Upper lobe of left lung (tissue), 6 donors: ENCODE data around the gene SORBS2. TPM values are rescaled to one million over a fixed set of nuclear protein-coding genes. Genes with fewer than 3 reads are reported as not detected.

Experiments
- ATAC-seq, 2 donors: fragments of 200-7000 bp; cut with Tn5 transposase; one replicate each; pipeline ENCODE4 v1.9.1; 2022; ENCODE audit warnings: mild to moderate bottlenecking in 2 of 2, moderate library complexity in 2 of 2; ENCODE audit not compliant: low FRiP score in 2 of 2
- DNase-seq, 2 donors: peaks; one replicate each; pipeline ENCODE4 v3.0.0-alpha.2; 2019 to 2020
- H3K27ac ChIP-seq, 4 donors: fragments of 200-600 bp; sonication (generic); one replicate each; pipeline ENCODE4 v1.5.1; 2016 to 2019
- H3K27me3 ChIP-seq, 4 donors: fragments of 200-600 bp; sonication (generic); one replicate each; pipeline ENCODE4 v1.5.1; 2017 to 2019
- H3K36me3 ChIP-seq, 4 donors: fragments of 200-600 bp; sonication (generic); one replicate each; pipeline ENCODE4 v1.5.1; 2016 to 2019
- H3K4me1 ChIP-seq, 4 donors: fragments of 200-600 bp; sonication (generic); one replicate each; pipeline ENCODE4 v1.5.1; 2018 to 2019
- H3K4me3 ChIP-seq, 4 donors: fragments of 200-600 bp; sonication (generic); one replicate each; pipeline ENCODE4 v1.5.1; 2017 to 2019; ENCODE audit warnings: mild to moderate bottlenecking in 2 of 4, moderate library complexity in 1 of 4
- H3K9me3 ChIP-seq, 4 donors: fragments of 200-600 bp; sonication (generic); one replicate each; pipeline ENCODE4 v1.5.1; 2018 to 2019
- EP300 ChIP-seq, 4 donors: sonication (generic); formaldehyde crosslinking; IDR thresholded peaks; one replicate each; pipeline ENCODE4 v1.5.1; 2017; ENCODE audit warnings: antibody characterized with exemption in 4 of 4, control low read depth in 2 of 4
- POLR2A ChIP-seq, 4 donors: fragments of 450-650 bp; IDR thresholded peaks; one replicate each; pipeline ENCODE4 v1.5.1; 2016 to 2017; ENCODE audit warnings: antibody characterized with exemption in 4 of 4, mild to moderate bottlenecking in 2 of 4
- POLR2AphosphoS5 ChIP-seq, 2 donors: sonication (generic); formaldehyde crosslinking; IDR thresholded peaks; one replicate each; pipeline ENCODE4 v1.5.1; 2017; ENCODE audit warnings: antibody characterized with exemption in 2 of 2
- WGBS, 2 donors: methylation state at CpG; one replicate each; pipeline ENCODE4 v1.1.5; 2017 to 2018; 5-methylcytosine and 5-hydroxymethylcytosine counted together
- total RNA-seq, 6 donors: library from RNA; depleted of rRNA in 4 of 6; stranded (reverse); fragments of >200 nt in 4 of 6; gene quantifications; one replicate each; pipeline versions ENCODE4 v1.1.0 to v1.2.1, GENCODE V29; 2016 to 2021
- TF ChIP-seq, protein P1 (sequence below), 6 experiments: fragments of 450-650 bp in 4 of 6; fragments of 200-600 bp in 2 of 6; sonication (generic) in 2 of 6; IDR thresholded peaks; one replicate each; pipeline ENCODE4 v1.5.1; 2016 to 2019; ENCODE audit warnings: antibody characterized with exemption in 6 of 6
- donor health status: DM: no; HTN: no; CAD: no; lungs with moderate emphysema.
- donor health status: DM: no; HTN: yes; CAD: no; lungs with severe emphysema.

The SORBS2 gene
- total RNA-seq, 6 donors from 2014 or later = 35.4 to 83.2 (median 58.1) TPM

DNA sequence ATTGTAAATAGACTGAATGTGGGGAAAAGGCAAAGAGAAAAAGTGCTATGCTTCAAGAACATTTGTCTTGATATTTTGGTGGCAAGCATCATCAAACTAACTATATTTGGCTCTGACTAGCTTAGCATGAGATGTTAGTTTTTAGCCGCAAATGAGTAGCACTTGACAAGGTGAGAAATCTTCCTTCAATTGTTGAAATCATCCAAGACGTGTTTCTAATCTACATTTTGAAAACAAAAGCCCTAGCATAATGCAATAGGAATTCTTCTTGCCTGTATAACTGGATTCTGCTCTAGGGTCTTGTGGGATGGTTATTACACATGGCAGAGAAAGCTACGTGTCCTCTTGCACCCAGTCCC is 92.5 kb downstream of the SORBS2 start:
- DNase-seq (no peak), ATAC-seq (no peak)
- Histone ChIP-seq H3K36me3 (no peaks in the 10 kb centered on the region), H3K9me3 (no peaks in the 10 kb centered on the region), H3K4me1 (peaks cover 31 to 54% (median 44%) of the 10 kb centered on the region in 4 donors), H3K27ac (peak overlapping the region in 2 of 4 donors; percentile 9 to 52), H3K4me3 (no peak overlapping the region), H3K27me3 (no peaks in the 10 kb centered on the region)
- 60 to 70% methylated on average over 3 of the region's 3 CpGs for WGBS, 2 donors
- TF ChIP-seq, protein P1, sequence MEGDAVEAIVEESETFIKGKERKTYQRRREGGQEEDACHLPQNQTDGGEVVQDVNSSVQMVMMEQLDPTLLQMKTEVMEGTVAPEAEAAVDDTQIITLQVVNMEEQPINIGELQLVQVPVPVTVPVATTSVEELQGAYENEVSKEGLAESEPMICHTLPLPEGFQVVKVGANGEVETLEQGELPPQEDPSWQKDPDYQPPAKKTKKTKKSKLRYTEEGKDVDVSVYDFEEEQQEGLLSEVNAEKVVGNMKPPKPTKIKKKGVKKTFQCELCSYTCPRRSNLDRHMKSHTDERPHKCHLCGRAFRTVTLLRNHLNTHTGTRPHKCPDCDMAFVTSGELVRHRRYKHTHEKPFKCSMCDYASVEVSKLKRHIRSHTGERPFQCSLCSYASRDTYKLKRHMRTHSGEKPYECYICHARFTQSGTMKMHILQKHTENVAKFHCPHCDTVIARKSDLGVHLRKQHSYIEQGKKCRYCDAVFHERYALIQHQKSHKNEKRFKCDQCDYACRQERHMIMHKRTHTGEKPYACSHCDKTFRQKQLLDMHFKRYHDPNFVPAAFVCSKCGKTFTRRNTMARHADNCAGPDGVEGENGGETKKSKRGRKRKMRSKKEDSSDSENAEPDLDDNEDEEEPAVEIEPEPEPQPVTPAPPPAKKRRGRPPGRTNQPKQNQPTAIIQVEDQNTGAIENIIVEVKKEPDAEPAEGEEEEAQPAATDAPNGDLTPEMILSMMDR (IDR thresholded peaks at IDR 0.05) = no peak
- TF ChIP-seq POLR2AphosphoS5 (IDR thresholded peaks at IDR 0.05) (no peak), EP300 (IDR thresholded peaks at IDR 0.05) (no peak), POLR2A (IDR thresholded peaks at IDR 0.05) (no peak)

DNA sequence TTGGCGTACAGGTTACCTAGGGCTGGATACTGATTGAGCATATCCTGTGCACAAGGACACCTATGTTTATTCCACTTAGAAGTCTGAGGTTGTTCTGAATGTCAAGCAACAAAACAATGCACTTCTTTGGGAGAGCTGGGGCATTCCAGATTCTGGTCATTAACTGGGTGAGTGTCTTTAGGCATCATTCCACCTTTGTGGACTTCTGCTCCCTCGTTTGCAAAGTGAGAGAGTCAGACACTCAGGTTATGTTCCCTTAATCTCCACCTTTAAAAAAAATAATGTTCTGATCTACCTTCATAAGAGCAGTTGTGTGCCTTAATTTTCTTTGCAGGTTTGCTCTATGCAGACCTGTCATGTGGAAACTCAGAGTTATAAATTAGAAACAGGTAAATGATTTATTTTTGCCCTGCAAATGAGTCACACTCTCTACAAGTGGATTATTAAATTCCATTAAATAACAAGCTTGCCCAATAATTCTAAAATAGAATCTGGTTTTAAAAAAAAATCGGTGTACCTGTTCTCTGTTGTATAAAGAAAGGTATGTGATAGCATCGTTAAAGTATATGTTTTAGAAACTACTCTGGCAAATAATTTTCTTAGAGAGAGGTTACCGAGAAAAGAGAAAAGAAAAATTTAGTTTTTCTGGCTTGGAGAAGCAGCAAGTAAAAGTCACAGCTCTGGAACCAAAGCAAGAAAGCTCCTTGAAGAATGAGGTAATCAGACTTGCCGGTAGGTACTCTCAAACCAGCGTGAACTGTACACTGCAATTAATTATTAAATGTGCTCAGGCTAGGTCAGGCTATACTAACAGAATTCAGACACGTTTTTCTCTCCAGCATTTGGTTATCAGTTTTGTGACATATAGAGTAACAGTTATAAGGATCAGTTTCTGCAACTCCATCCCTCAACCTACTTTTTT is 93.2 kb downstream of the SORBS2 start:
- no peaks in the 10 kb centered on the region for H3K9me3 ChIP-seq
- H3K27me3 ChIP-seq = no peaks in the 10 kb centered on the region
- no peaks in the 10 kb centered on the region for H3K36me3 ChIP-seq
- H3K4me1 ChIP-seq = peaks cover 31 to 49% (median 42%) of the 10 kb centered on the region in 4 donors
- DNase-seq = no peak
- H3K4me3 ChIP-seq = no peak overlapping the region
- peak overlapping the region; percentile 27 to 76 (median 46) for H3K27ac ChIP-seq
- ATAC-seq = peak; percentile 52 to 69
- 63 to 67% methylated on average over 8 of the region's 8 CpGs for WGBS, 2 donors
- TF ChIP-seq POLR2AphosphoS5 (IDR thresholded peaks at IDR 0.05) (no peak), EP300 (IDR thresholded peaks at IDR 0.05) (peak in 1 of 4 donors; percentile 39), POLR2A (IDR thresholded peaks at IDR 0.05) (no peak)
- TF ChIP-seq, protein P1 (IDR thresholded peaks at IDR 0.05) = no peak

DNA sequence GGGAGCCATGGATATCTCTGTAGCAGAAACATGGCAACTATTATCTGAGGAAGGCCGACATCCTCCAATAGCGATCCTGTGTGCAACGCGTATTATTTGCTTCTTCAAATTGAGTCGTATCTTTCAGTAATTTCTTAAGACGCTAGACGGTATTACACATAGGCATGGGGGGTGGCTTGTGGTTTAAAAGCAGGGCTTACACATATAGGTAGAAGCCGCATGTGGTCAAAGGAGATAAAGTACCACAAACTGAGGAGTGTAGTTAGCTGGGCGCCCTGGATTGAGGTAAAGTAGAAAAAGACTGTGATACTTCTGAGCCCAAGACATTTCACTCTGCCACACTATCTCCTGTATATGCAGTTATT is 94.6 kb downstream of the SORBS2 start:
- peak overlapping the region in 3 of 4 donors; percentile 66 to 87 (median 76) for H3K27ac ChIP-seq
- 70 to 88% methylated on average over 9 of the region's 9 CpGs for WGBS, 2 donors

DNA sequence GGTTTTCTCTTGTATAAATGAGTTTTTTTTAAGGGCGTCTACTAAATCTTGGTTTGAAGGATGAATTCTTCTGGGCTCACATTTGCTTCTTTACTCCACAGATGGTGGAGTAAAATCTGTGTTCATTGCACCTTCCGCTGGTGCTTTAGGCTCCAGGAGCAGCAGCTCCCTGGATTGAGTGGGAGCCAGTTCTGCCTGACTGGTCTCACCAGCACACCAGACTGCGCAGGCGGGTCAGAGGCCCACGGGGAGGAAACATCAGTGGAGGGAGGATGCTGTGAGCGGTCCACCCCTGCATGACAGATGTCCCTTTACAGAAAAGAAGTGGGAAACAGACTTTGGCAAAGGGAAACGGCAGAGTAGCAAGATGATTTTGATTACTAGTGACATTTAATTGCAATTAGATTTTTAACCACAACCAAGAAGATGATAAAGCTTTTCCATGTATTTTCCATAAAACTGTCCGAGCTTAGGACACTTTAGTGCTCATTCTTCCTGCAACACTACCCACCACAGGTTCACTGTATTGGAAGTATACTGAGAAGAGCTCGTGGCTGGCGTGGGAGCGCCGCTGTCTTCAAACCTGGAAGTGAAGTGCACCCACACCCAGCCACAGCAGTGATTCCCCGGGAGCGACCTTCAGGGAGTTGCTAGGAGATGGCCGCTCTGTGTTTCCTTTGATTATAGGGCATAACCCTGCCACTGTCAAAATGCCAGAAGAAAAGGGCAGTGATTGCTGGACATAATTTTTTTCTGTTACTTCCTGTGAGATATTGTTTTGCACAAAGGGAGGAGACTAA is 95.2 kb downstream of the SORBS2 start:
- TF ChIP-seq POLR2A (IDR thresholded peaks at IDR 0.05) = no peak
- TF ChIP-seq POLR2AphosphoS5 (IDR thresholded peaks at IDR 0.05) = peak in 1 of 2 donors; percentile 48
- TF ChIP-seq, protein P1 (IDR thresholded peaks at IDR 0.05) = no peak
- peak in 2 of 4 donors; percentile 23 to 58 for TF ChIP-seq EP300 (IDR thresholded peaks at IDR 0.05)
- DNase-seq = no peak
- peak overlapping the region; percentile 63 to 87 (median 74) for H3K27ac ChIP-seq
- peaks cover 20 to 37% (median 26%) of the 10 kb centered on the region in 4 donors for H3K4me1 ChIP-seq
- 60 to 73% methylated on average over 15 of the region's 15 CpGs for WGBS, 2 donors
- no peak overlapping the region for H3K4me3 ChIP-seq
- ATAC-seq = peak in 1 of 2 donors; percentile 49
- no peaks in the 10 kb centered on the region for H3K9me3 ChIP-seq
- no peaks in the 10 kb centered on the region for H3K27me3 ChIP-seq
- H3K36me3 ChIP-seq = no peaks in the 10 kb centered on the region

More for the DNA sequence above, 94.6 kb downstream of the SORBS2 start:
- ATAC-seq (no peak), DNase-seq (no peak)
- no peak for TF ChIP-seq POLR2A (IDR thresholded peaks at IDR 0.05)
- no peak for TF ChIP-seq POLR2AphosphoS5 (IDR thresholded peaks at IDR 0.05)
- TF ChIP-seq, protein P1 (IDR thresholded peaks at IDR 0.05) = no peak
- no peak for TF ChIP-seq EP300 (IDR thresholded peaks at IDR 0.05)
- H3K27me3 ChIP-seq = no peaks in the 10 kb centered on the region
- H3K9me3 ChIP-seq = no peaks in the 10 kb centered on the region
- peaks cover 26 to 40% (median 32%) of the 10 kb centered on the region in 4 donors for H3K4me1 ChIP-seq
- H3K36me3 ChIP-seq = no peaks in the 10 kb centered on the region
- H3K4me3 ChIP-seq = no peak overlapping the region
